Stimulated activated CD8-positive, alpha-beta memory T cell treated with anti-CD3 and anti-CD28 coated beads, Interleukin-4, amount 100 ng/mL, for 4 hours (primary cell): ENCODE measurements around the gene EPAS1.

Experiments
- DNase-seq, 2 donors: peaks; one replicate each; pipeline ENCODE4 v3.0.0-alpha.2; 2020; ENCODE audit warnings: low read depth in 2 of 2, low spot score in 1 of 2

Gene EPAS1

DNA sequence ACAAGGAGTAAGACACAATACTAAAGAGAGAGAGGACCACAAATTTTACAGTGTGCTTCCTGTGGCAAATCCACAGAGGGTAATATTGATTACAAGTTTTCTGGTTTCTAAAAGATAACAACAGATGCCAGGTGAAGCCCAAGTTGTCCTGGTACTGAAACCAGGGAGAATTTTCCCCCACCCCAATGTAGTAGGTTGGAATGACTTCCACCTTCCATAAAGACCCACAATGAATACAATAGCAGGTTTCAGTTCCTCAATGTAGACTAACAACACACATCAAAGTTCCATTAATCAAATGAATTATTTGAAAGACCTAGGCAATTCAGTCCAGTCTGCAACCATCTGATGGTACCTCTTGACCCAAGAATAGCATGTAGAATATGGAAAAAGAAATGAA, 138.1 kb downstream of the EPAS1 start:
- DNase-seq, result no peak

- DNase-seq, result no peak
Measured at GRCh38 chr2:46435796-46436360, 138.7 kb downstream of the EPAS1 start.
